ENCODE results near the gene CENPO.

Gene CENPO

GRCh38 chr2:24836206-24836605, 43.0 kb downstream of the CENPO start:
- no peak for DNase-seq (ENCODE audit: low read depth in 2 of 2)
- no peak for TF ChIP-seq CTCF (IDR thresholded peaks at IDR 0.05; ENCODE audit: low read depth, low read length)
- no peak overlapping the region for H3K4me3 ChIP-seq (replicated peaks in 1 of 2; ENCODE audit: low read depth in 2 of 2, low read length in 2 of 2)

- no peak for DNase-seq (ENCODE audit: low read depth in 2 of 2)
- TF ChIP-seq CTCF (IDR thresholded peaks at IDR 0.05; ENCODE audit: low read depth, low read length): no peak
- no peak overlapping the region for H3K4me3 ChIP-seq (replicated peaks in 1 of 2; ENCODE audit: low read depth in 2 of 2, low read length in 2 of 2)
Observed at GRCh38 chr2:24836706-24837105, 43.5 kb downstream of the CENPO start.

- TF ChIP-seq CTCF (IDR thresholded peaks at IDR 0.05; ENCODE audit: low read depth, low read length): no peak
Observed at GRCh38 chr2:24837996-24838513, 44.8 kb downstream of the CENPO start.

GRCh38 chr2:24838541-24838940, 45.3 kb downstream of the CENPO start:
- no peak for DNase-seq (ENCODE audit: low read depth in 2 of 2)
- H3K4me3 ChIP-seq (replicated peaks in 1 of 2; ENCODE audit: low read depth in 2 of 2, low read length in 2 of 2): no peak overlapping the region
- TF ChIP-seq CTCF (IDR thresholded peaks at IDR 0.05; ENCODE audit: low read depth, low read length): no peak

More at GRCh38 chr2:24837996-24838513, 44.8 kb downstream of the CENPO start:
- DNase-seq (ENCODE audit: low read depth in 2 of 2): no peak
- no peak overlapping the region for H3K4me3 ChIP-seq (replicated peaks in 1 of 2; ENCODE audit: low read depth in 2 of 2, low read length in 2 of 2)

- TF ChIP-seq CTCF (IDR thresholded peaks at IDR 0.05; ENCODE audit: low read depth, low read length): no peak
- no peak for DNase-seq (ENCODE audit: low read depth in 2 of 2)
- H3K4me3 ChIP-seq (replicated peaks in 1 of 2; ENCODE audit: low read depth in 2 of 2, low read length in 2 of 2): no peak overlapping the region
Observed at GRCh38 chr2:24839729-24840128, 46.5 kb downstream of the CENPO start.

GRCh38 chr2:24840164-24840869, 47.1 kb downstream of the CENPO start:
- H3K4me3 ChIP-seq (replicated peaks in 1 of 2; ENCODE audit: low read depth in 2 of 2, low read length in 2 of 2): no peak overlapping the region
- TF ChIP-seq CTCF (IDR thresholded peaks at IDR 0.05; ENCODE audit: low read depth, low read length): no peak
- no peak for DNase-seq (ENCODE audit: low read depth in 2 of 2)

Data from cardiac fibroblast (primary cell).